Tibial nerve (tissue), 4 donors: Measurements from ENCODE around the gene GSK3B.

ENCODE experiments used
- EP300 ChIP-seq, 2 donors: sonication (generic); formaldehyde crosslinking; IDR thresholded peaks; one replicate each; pipeline ENCODE4 v1.6.1; 2017; ENCODE audit warnings: antibody characterized with exemption in 2 of 2, mild to moderate bottlenecking in 1 of 2
- TF ChIP-seq, protein P1 (sequence below), 5 experiments: fragments of 200-600 bp in 3 of 5; fragments of 450-650 bp in 2 of 5; sonication (generic) in 3 of 5; IDR thresholded peaks; one replicate each; pipeline ENCODE4 v1.5.1; 2016 to 2019; ENCODE audit warnings: antibody characterized with exemption in 5 of 5, mild to moderate bottlenecking in 3 of 5, moderate library complexity in 2 of 5

DNA sequence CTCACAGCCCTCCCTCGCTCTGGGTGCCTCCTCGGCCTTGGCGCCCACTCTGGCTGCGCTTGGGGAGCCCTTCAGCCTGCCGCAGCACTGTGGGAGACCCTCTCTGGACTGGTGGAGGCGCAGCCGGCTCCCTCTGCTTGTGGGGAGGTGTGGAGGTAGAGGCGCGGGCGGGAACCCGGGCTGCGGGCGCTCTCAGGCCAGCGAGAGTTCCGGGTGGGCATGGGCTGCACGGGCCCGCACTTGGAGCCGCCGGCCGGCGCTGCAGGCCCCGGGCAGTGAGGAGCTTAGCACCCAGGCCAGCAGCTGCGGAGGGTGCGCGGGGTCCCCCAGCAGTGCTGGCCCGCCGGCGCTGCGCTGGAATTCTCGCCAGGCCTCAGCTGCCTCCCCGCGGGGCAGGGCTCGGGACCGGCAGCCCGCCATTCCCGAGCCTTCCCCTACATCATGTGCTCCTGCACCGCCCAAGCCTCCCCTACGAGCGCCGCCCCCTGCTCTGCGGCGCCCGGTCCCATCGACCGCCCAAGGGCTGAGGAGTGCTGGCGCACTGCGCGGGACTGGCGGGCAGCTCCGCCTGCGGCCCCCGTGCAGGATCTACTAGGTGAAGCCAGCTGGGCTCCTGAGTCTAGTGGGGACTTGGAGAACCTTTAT is 46.0 kb upstream of the GSK3B start:
- TF ChIP-seq, protein P1, sequence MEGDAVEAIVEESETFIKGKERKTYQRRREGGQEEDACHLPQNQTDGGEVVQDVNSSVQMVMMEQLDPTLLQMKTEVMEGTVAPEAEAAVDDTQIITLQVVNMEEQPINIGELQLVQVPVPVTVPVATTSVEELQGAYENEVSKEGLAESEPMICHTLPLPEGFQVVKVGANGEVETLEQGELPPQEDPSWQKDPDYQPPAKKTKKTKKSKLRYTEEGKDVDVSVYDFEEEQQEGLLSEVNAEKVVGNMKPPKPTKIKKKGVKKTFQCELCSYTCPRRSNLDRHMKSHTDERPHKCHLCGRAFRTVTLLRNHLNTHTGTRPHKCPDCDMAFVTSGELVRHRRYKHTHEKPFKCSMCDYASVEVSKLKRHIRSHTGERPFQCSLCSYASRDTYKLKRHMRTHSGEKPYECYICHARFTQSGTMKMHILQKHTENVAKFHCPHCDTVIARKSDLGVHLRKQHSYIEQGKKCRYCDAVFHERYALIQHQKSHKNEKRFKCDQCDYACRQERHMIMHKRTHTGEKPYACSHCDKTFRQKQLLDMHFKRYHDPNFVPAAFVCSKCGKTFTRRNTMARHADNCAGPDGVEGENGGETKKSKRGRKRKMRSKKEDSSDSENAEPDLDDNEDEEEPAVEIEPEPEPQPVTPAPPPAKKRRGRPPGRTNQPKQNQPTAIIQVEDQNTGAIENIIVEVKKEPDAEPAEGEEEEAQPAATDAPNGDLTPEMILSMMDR (IDR thresholded peaks at IDR 0.05), result no peak
- no peak for TF ChIP-seq EP300 (IDR thresholded peaks at IDR 0.05)
